Vagina (tissue), 2 donors: ENCODE data around the gene TBC1D22A.

ENCODE experiments used
- CTCF ChIP-seq, 3 experiments: fragments of 450-650 bp in 2 of 3; fragments of 200-600 bp in 1 of 3; sonication (generic) in 1 of 3; IDR thresholded peaks; one replicate each; pipeline ENCODE4 v1.5.1; 2017 to 2019; ENCODE audit warnings: antibody characterized with exemption in 3 of 3, mild to moderate bottlenecking in 2 of 3, moderate library complexity in 2 of 3
- POLR2A ChIP-seq, 2 donors: fragments of 450-650 bp; IDR thresholded peaks; one replicate each; pipeline ENCODE4 v1.6.1; 2017; ENCODE audit warnings: antibody characterized with exemption in 2 of 2, mild to moderate bottlenecking in 2 of 2, moderate library complexity in 2 of 2
- POLR2AphosphoS5 ChIP-seq, 2 donors: sonication (generic); formaldehyde crosslinking; IDR thresholded peaks; one replicate each; pipeline ENCODE4 v1.9.0; 2017; ENCODE audit warnings: antibody characterized with exemption in 2 of 2, mild to moderate bottlenecking in 2 of 2, low read depth in 1 of 2; ENCODE audit not compliant: insufficient read depth in 1 of 2

GRCh38 chr22:47073075-47073474 is 310.6 kb downstream of the TBC1D22A start:
- no peak for TF ChIP-seq POLR2A (IDR thresholded peaks at IDR 0.05)
- no peak for TF ChIP-seq CTCF (IDR thresholded peaks at IDR 0.05)
- TF ChIP-seq POLR2AphosphoS5 (IDR thresholded peaks at IDR 0.05; ENCODE audit: insufficient read depth in 1 of 2, low read depth in 1 of 2): no peak
